MM.1S (cell line): ENCODE results near the gene NTN1.

Experiments
- DNase-seq: peaks from one replicate; pipeline ENCODE4 v3.0.0-alpha.2; 2015
- H2AFZ ChIP-seq: fragments of 300-600 bp; sonication (generic); 2 replicates; pipeline ENCODE4 v1.6.0; 2016; ENCODE audit warnings: antibody characterized with exemption, low read length
- H3F3A ChIP-seq: fragments of 300-600 bp; sonication (generic); 2 replicates; pipeline ENCODE4 v1.6.1; 2016; ENCODE audit warnings: mild to moderate bottlenecking, antibody characterized with exemption, low read length, moderate library complexity, mixed read lengths; ENCODE audit not compliant: insufficient read depth
- H3K27ac ChIP-seq: fragments of 300-600 bp; sonication (generic); 2 replicates; pipeline ENCODE4 v1.5.1; 2016; ENCODE audit warnings: mild to moderate bottlenecking, low read length
- H3K27me3 ChIP-seq: fragments of 300-600 bp; sonication (generic); replicated peaks from 2 replicates; pipeline ENCODE4 v1.6.0; 2016; ENCODE audit warnings: low read length; ENCODE audit not compliant: insufficient read depth
- H3K36me3 ChIP-seq: fragments of 300-600 bp; sonication (generic); replicated peaks from 2 replicates; pipeline ENCODE4 v1.6.1; 2016; ENCODE audit warnings: mild to moderate bottlenecking, low read length, mixed read lengths; ENCODE audit not compliant: insufficient read depth
- H3K4me1 ChIP-seq: fragments of 300-600 bp; sonication (generic); 2 replicates; pipeline ENCODE4 v1.6.1; 2016; ENCODE audit warnings: low read length, mixed read lengths
- H3K4me2 ChIP-seq: fragments of 300-600 bp; sonication (generic); 2 replicates; pipeline ENCODE4 v1.6.0; 2016; ENCODE audit warnings: low read depth, low read length
- H3K4me3 ChIP-seq: fragments of 300-600 bp; sonication (generic); 2 replicates; pipeline ENCODE4 v1.5.1; 2016; ENCODE audit warnings: low read length, mixed read lengths
- H3K79me2 ChIP-seq: fragments of 300-600 bp; sonication (generic); 2 replicates; pipeline ENCODE4 v1.6.1; 2016; ENCODE audit warnings: mixed run types, low read length, mixed read lengths
- H3K9ac ChIP-seq: fragments of 300-600 bp; sonication (generic); 2 replicates; pipeline ENCODE4 v1.6.1; 2016; ENCODE audit warnings: low read length, mixed read lengths
- H3K9me2 ChIP-seq: fragments of 300-600 bp; sonication (generic); replicated peaks from 2 replicates; pipeline ENCODE4 v1.6.1; 2016; ENCODE audit warnings: mild to moderate bottlenecking, low read length, mixed read lengths; ENCODE audit not compliant: insufficient read depth
- H3K9me3 ChIP-seq: fragments of 300-600 bp; sonication (generic); replicated peaks from 2 replicates; pipeline ENCODE4 v1.6.1; 2016; ENCODE audit warnings: mild to moderate bottlenecking, low read length, mixed read lengths; ENCODE audit not compliant: insufficient read depth
- H4K20me1 ChIP-seq: fragments of 300-600 bp; sonication (generic); 2 replicates; pipeline ENCODE4 v1.6.1; 2016; ENCODE audit warnings: mild to moderate bottlenecking, low read length, moderate library complexity, mixed read lengths; ENCODE audit not compliant: insufficient read depth
- CTCF ChIP-seq: fragments of 300-600 bp; sonication (generic); IDR thresholded peaks from 2 replicates; pipeline ENCODE4 v1.5.1; 2016; ENCODE audit warnings: antibody characterized with exemption, low read length, mixed read lengths
- EZH2 ChIP-seq: fragments of 300-600 bp; sonication (generic); optimal IDR thresholded peaks from 2 replicates; pipeline ENCODE3; 2017; ENCODE audit warnings: low read depth, mild to moderate bottlenecking, antibody characterized with exemption, low read length, mixed read lengths
- EZH2phosphoT487 ChIP-seq: fragments of 300-600 bp; sonication (generic); IDR thresholded peaks from 2 replicates; pipeline ENCODE4 v1.6.1; 2018; ENCODE audit warnings: antibody characterized with exemption, low read length

The NTN1 gene

GRCh38 chr17:9055281-9055680, 34.0 kb downstream of the NTN1 start:
- Histone ChIP-seq H3K79me2 (no peaks in the 10 kb centered on the region), H3K4me1 (no peaks in the 10 kb centered on the region), H3K4me2 (no peak overlapping the region), H3K27ac (no peak overlapping the region), H2AFZ (no peak overlapping the region), H3K36me3 (no peaks in the 10 kb centered on the region), H3K27me3 (peaks cover 7% of the 10 kb centered on the region; the same call in 1 of the 2 replicates), H3F3A (no peaks in the 10 kb centered on the region), H3K9me3 (no peaks in the 10 kb centered on the region), H4K20me1 (no peaks in the 10 kb centered on the region), H3K4me3 (no peak overlapping the region), H3K9ac (no peak overlapping the region), H3K9me2 (no peaks in the 10 kb centered on the region)
- DNase-seq: no peak
- TF ChIP-seq EZH2 (no peak), EZH2phosphoT487 (no peak), CTCF (no peak)

GRCh38 chr17:9056566-9056965, 35.3 kb downstream of the NTN1 start:
- Histone ChIP-seq H3K4me2 (no peak overlapping the region), H4K20me1 (no peaks in the 10 kb centered on the region), H2AFZ (no peak overlapping the region), H3K4me1 (no peaks in the 10 kb centered on the region), H3F3A (no peaks in the 10 kb centered on the region), H3K4me3 (no peak overlapping the region), H3K27ac (no peak overlapping the region), H3K9ac (no peak overlapping the region), H3K36me3 (no peaks in the 10 kb centered on the region), H3K9me3 (no peaks in the 10 kb centered on the region), H3K79me2 (no peaks in the 10 kb centered on the region), H3K27me3 (peaks cover 7% of the 10 kb centered on the region; the same call in 1 of the 2 replicates), H3K9me2 (no peaks in the 10 kb centered on the region)
- TF ChIP-seq CTCF (no peak), EZH2 (no peak), EZH2phosphoT487 (no peak)
- no peak for DNase-seq

- Histone ChIP-seq H3K9me3 (no peaks in the 10 kb centered on the region), H3K36me3 (no peaks in the 10 kb centered on the region), H3K27ac (no peak overlapping the region), H2AFZ (no peak overlapping the region), H3K4me2 (no peak overlapping the region), H3K4me1 (no peaks in the 10 kb centered on the region), H3K4me3 (no peak overlapping the region), H3K79me2 (no peaks in the 10 kb centered on the region), H3F3A (no peaks in the 10 kb centered on the region), H3K9ac (no peak overlapping the region), H4K20me1 (no peaks in the 10 kb centered on the region), H3K9me2 (no peaks in the 10 kb centered on the region), H3K27me3 (peaks cover 7% of the 10 kb centered on the region; the same call in 1 of the 2 replicates)
- TF ChIP-seq EZH2 (no peak), EZH2phosphoT487 (no peak), CTCF (no peak)
- no peak for DNase-seq
These were observed 36.0 kb downstream of the NTN1 start for GRCh38 chr17:9057310-9057709.
